Loucy (cell line): ENCODE measurements around the gene PLA2G4F.

ENCODE experiments used
- EZH2phosphoT487 ChIP-seq: fragments of 200-600 bp; IDR thresholded peaks from 2 replicates; pipeline ENCODE4 v1.6.1; 2018; ENCODE audit warnings: antibody characterized with exemption, mild to moderate bottlenecking, moderate library complexity, borderline replicate concordance
- TF ChIP-seq, protein P1 (sequence below): fragments of 200-600 bp; sonication (generic); conservative IDR thresholded peaks from 2 replicates; pipeline ENCODE4 v1.5.1; 2014; ENCODE audit warnings: mild to moderate bottlenecking, antibody characterized with exemption, low read length

GRCh38 chr15:42108806-42109205, 47.6 kb downstream of the PLA2G4F start:
- TF ChIP-seq, protein P1, sequence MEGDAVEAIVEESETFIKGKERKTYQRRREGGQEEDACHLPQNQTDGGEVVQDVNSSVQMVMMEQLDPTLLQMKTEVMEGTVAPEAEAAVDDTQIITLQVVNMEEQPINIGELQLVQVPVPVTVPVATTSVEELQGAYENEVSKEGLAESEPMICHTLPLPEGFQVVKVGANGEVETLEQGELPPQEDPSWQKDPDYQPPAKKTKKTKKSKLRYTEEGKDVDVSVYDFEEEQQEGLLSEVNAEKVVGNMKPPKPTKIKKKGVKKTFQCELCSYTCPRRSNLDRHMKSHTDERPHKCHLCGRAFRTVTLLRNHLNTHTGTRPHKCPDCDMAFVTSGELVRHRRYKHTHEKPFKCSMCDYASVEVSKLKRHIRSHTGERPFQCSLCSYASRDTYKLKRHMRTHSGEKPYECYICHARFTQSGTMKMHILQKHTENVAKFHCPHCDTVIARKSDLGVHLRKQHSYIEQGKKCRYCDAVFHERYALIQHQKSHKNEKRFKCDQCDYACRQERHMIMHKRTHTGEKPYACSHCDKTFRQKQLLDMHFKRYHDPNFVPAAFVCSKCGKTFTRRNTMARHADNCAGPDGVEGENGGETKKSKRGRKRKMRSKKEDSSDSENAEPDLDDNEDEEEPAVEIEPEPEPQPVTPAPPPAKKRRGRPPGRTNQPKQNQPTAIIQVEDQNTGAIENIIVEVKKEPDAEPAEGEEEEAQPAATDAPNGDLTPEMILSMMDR, result no peak
- no peak for TF ChIP-seq EZH2phosphoT487
